NB4 (cell line): ENCODE data around the gene PRRG2.

Experiments used
- DNase-seq: peaks from one replicate; pipeline ENCODE4 v3.0.0; 2010; ENCODE audit warnings: low read depth
- H3K4me3 ChIP-seq: one replicate; pipeline ENCODE4 v1.5.1; 2011; ENCODE audit warnings: mild to moderate bottlenecking, low read depth, low read length, moderate library complexity
- MYC ChIP-seq: IDR thresholded peaks from 2 replicates; pipeline ENCODE4 v1.6.1; 2011; ENCODE audit warnings: low read depth, low read length
- POLR2A ChIP-seq: IDR thresholded peaks from 2 replicates; pipeline ENCODE4 v1.6.1; 2011; ENCODE audit warnings: mild to moderate bottlenecking; ENCODE audit not compliant: insufficient read length; ENCODE audit errors: extremely low read depth
- TF ChIP-seq, protein P1 (sequence below): IDR thresholded peaks from one replicate; pipeline ENCODE4 v1.5.1; 2012; ENCODE audit warnings: low read depth, low read length
- TF ChIP-seq, protein P2 (sequence below): IDR thresholded peaks from 2 replicates; pipeline ENCODE4 v1.6.1; 2011; ENCODE audit warnings: low read depth, low read length

PRRG2 gene

DNA sequence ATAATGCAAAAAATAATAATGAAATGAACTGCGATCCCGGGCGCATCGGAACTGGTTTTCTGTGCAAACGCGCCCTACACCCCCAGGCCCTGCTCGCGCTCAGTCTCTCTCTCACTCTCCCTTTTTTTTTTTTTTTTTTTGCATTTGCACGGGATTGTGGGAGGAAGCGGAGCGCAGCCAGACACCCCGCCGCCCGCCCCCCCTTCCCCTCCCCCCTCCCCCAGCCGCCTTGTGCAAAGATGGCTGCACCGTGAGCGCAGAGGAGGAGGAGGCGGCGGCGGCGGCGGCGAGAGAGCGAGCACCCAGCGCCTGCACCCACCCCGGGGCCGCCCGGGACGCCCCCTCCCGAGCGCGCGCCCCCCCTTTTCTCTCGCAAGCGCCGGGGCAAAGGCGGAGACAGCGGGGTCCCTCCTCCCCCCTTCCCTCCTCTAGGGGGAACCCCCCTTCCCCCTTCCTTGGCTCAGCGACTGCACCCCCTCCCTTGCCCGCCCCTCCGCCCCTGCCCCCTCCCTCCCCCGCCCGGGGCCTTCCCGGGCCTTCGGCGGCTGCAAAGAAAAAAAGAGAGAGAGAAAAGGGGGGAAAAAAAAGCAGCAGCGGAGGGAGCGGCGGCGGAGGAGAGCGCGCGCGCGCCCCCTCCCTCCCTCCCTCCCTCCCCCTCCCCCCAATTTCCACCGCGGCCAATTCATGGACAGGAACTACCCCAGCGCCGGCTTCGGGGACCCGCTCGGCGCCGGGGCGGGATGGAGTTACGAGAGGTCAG lies 10.0 kb downstream of the PRRG2 start, which contains the start of gene PRR12:
Gene PRR12, plus strand, starts transcription at position 212 of the 760 bp plus-strand sequence. Its CDS starts 473 bp downstream, at position 685.
- H3K4me3 ChIP-seq, result peak within 1 kb of the TSS; percentile 90
- peak; percentile 23; the same call in 1 of the 2 replicates for TF ChIP-seq MYC
- TF ChIP-seq, protein P1, sequence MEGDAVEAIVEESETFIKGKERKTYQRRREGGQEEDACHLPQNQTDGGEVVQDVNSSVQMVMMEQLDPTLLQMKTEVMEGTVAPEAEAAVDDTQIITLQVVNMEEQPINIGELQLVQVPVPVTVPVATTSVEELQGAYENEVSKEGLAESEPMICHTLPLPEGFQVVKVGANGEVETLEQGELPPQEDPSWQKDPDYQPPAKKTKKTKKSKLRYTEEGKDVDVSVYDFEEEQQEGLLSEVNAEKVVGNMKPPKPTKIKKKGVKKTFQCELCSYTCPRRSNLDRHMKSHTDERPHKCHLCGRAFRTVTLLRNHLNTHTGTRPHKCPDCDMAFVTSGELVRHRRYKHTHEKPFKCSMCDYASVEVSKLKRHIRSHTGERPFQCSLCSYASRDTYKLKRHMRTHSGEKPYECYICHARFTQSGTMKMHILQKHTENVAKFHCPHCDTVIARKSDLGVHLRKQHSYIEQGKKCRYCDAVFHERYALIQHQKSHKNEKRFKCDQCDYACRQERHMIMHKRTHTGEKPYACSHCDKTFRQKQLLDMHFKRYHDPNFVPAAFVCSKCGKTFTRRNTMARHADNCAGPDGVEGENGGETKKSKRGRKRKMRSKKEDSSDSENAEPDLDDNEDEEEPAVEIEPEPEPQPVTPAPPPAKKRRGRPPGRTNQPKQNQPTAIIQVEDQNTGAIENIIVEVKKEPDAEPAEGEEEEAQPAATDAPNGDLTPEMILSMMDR, result no peak
- DNase-seq, result peak; percentile 88

DNA sequence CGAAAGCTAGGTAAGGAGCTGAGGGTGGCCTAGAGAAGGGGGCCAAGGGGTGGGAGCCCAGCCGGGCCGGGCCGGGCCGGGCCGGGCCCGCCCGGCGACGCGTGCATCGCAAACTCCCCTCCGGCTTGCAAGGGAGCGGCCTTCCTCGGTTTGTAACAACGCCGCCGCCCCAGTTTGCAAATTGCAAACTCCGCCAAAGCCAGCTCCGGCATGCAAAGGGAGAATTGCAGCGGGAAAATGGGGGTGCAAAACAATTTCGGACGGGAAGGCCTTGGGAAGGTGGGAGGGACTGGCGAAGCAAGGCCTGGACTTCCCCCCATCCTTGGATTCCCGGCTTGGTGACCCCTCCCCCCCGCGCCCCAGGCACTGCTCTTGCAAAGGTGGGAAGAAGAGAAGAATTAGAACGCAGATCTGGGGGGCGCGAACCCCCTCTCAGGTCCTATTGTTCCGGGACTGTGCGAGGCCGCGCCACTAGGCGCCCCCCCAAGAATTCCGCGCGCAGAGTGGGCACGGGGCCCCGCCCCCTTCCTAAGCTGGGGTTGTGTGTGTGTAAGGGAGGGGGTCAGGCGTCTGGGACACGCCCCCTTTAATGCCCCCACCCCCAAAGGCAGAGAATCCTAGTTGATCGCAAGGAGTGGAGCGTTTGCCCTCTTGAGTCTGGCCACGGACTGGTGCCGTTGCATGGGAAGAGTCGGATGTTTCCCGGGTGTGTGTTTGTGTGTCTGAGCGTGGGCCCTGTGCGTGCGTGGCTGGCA lies 10.8 kb downstream of the PRRG2 start:
- DNase-seq, result peak; percentile 74
- peak overlapping the region; percentile 85 for H3K4me3 ChIP-seq
- TF ChIP-seq, protein P1, result no peak
- TF ChIP-seq POLR2A (no peak), MYC (0 out of 2 replicates have a peak, but pooled peaks have one; percentile 25)
- TF ChIP-seq, protein P2, sequence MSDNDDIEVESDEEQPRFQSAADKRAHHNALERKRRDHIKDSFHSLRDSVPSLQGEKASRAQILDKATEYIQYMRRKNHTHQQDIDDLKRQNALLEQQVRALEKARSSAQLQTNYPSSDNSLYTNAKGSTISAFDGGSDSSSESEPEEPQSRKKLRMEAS, result 0 out of 2 replicates have a peak, but pooled peaks have one; percentile 6

DNA sequence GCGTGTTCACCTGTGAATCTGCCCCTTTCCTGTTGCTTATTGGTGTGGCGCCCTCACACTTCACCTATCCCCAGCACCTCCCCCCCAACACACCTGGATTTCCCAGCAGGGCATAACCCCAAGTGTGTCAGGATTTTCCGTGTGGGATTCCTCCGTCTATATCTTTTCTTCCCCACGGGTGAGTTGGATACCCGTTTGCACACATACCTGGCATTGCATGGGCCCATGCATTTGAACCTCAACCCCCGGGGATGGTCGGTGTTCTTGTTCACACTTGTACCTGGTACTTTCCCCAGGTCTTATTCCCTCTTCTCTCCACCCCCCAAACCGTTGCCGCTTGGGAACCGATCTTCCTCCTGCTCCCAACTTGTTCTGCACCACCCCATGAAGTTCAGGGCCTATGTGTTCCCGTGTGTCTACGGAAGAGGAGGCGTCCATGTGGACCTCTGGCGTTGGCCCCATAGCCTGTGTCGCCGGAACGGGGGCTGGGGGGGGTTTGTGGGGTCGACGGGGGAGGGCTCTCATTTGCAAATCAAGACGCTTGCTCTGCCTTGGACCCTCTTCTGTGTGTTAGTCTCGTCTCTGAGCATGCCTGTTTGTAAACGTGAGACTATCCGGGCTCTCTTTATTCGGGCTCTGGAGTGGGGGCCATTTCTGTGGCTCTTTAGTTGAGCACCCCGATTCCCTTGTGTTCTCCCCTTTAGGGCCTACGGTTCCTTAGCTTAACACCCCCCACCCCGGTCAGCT lies 11.5 kb downstream of the PRRG2 start:
- TF ChIP-seq POLR2A (no peak), MYC (no peak)
- TF ChIP-seq, protein P2, result no peak; the same call in 1 of the 2 replicates
- TF ChIP-seq, protein P1, result no peak
- DNase-seq, result peak; percentile 70
- peak overlapping the region; percentile 85 for H3K4me3 ChIP-seq

DNA sequence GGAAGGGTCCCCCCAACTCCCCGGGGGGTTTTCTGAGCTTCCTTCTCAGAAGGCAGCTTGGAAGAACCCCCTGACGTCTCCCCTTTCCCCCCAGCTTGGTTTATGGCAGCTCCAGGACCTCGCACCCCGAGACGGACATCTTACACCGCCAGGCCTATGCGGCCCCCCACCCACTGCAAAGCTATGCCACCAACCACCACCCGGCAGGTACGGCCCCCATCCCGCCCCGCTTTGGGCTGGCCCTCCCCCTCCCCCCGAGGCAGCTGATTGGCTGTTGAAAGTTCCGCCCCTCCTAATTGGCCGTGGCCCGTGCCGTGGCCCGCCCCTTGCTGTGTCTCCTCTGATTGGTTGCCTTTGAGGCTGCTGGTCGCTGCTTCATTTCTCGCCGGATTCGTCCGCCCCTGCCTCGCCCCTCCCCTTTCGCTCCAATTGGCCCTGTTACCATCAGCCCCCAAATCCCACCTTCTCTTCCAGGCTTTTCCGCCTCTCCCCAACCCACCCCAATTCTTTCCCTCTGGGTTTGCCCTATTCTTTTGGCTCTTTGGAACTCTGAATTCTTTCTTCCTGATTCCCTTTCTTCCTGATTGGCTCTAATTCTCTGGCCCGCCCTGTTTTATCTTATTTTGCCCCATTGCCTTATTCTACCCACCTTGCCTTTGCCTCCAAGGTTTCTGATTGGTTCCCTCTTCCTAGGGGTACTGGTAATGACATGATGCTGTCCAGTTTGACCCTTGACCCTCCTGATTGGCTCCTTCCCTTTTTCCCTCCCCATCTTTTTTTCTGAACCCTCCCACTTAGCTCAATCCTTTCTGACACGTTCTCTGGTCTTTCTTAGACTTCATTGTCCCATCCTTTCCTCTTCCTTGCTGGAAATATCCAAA lies 12.4 kb downstream of the PRRG2 start:
- H3K4me3 ChIP-seq, result peak overlapping the region; percentile 85
- peak; percentile 95 for DNase-seq
- TF ChIP-seq, protein P2, result no peak
- no peak for TF ChIP-seq MYC
- TF ChIP-seq, protein P1, result no peak
- TF ChIP-seq POLR2A, result no peak
